ENCODE results near the gene CCDC18.

GRCh38 chr1:93244298-93245069, 64.0 kb downstream of the CCDC18 start:
- TF ChIP-seq CTCF (IDR thresholded peaks at IDR 0.05) (no peak), POLR2A (IDR thresholded peaks at IDR 0.05) (no peak)

Measured in uterus (tissue), 2 donors.